K562 (cell line): Measurements from ENCODE around the gene PALMD. TPM values are rescaled to one million over a fixed set of nuclear protein-coding genes. Genes with fewer than 3 reads are reported as not detected.

Source experiments
- BRD9 ChIP-seq: fragments of 450-650 bp; IDR thresholded peaks from 2 replicates; pipeline ENCODE4 v1.6.1; 2018; ENCODE audit warnings: low read depth; ENCODE audit not compliant: partially characterized antibody
- E2F3 ChIP-seq: fragments of 250-450 bp; sonication (Bioruptor Pico); IDR thresholded peaks from 2 replicates; pipeline ENCODE4 v1.4.0; 2020; ENCODE audit warnings: mild to moderate bottlenecking
- ELF4 ChIP-seq: fragments of 450-650 bp; formaldehyde crosslinking; IDR thresholded peaks from 2 replicates; pipeline ENCODE4 v1.4.0; 2022; ENCODE audit warnings: missing genetic modification characterization
- FOXP1 ChIP-seq: sonication (generic); formaldehyde crosslinking; IDR thresholded peaks from 2 replicates; pipeline ENCODE4 v1.8.0; 2022; ENCODE audit warnings: mild to moderate bottlenecking, missing genetic modification reagents
- KDM5B ChIP-seq: fragments of 200-600 bp; sonication (generic); IDR thresholded peaks from 2 replicates; pipeline ENCODE4 v1.6.1; 2012; ENCODE audit warnings: low read depth, mild to moderate bottlenecking, moderate library complexity, low read length, control low read depth, inconsistent platforms; ENCODE audit not compliant: insufficient replicate concordance
- KLF16 ChIP-seq: IDR thresholded peaks from 2 replicates; pipeline ENCODE4 v1.6.1; 2016; ENCODE audit warnings: antibody characterized with exemption
- NFATC3 ChIP-seq: fragments of 450-650 bp; IDR thresholded peaks from 2 replicates; pipeline ENCODE4 v1.6.1; 2017; ENCODE audit warnings: mild to moderate bottlenecking
- RBM39 ChIP-seq: fragments of 200-400 bp; formaldehyde crosslinking; optimal IDR thresholded peaks from 2 replicates; pipeline ENCODE3; 2018; ENCODE audit warnings: low read depth, low read length
- SMARCE1 ChIP-seq: fragments of 450-650 bp; IDR thresholded peaks from 2 replicates; pipeline ENCODE4 v1.7.1; 2016; ENCODE audit warnings: mild to moderate bottlenecking
- SPI1 ChIP-seq: IDR thresholded peaks from 2 replicates; pipeline ENCODE4 v1.6.1; 2011; ENCODE audit warnings: low read depth, low read length, control low read depth, borderline replicate concordance
- TGIF2 ChIP-seq: sonication (generic); formaldehyde crosslinking; IDR thresholded peaks from 2 replicates; pipeline ENCODE4 v1.8.1; 2022; ENCODE audit warnings: mild to moderate bottlenecking, missing genetic modification reagents, moderate library complexity
- ZNF143 ChIP-seq: sonication (generic); formaldehyde crosslinking; IDR thresholded peaks from 2 replicates; pipeline ENCODE4 v1.9.0; 2022; ENCODE audit warnings: mild to moderate bottlenecking, missing genetic modification reagents
- polyA plus RNA-seq, 8 experiments: library from polyadenylated mRNA; depleted of rRNA in 4 of 8; stranded (reverse) in 5 of 8; unstranded in 3 of 8; fragments of >200 nt; fragmentation: Nextera tagmentation in 2 of 8; fragmentation: Illumina TruSeq in 1 of 8; extraction: Ambion mirVana in 2 of 8; extraction: Trizol in 1 of 8; gene quantifications; 2 replicates each; pipeline versions ENCODE4 v1.2.1 to v1.2.3, GENCODE V29; 2011 to 2014; ENCODE audit warnings: inconsistent platforms in 1 of 8, missing spikeins in 1 of 8
- total RNA-seq, 7 experiments: library from RNA; depleted of rRNA in 6 of 7; stranded (reverse); fragments of >200 nt in 6 of 7; fragmentation: Illumina TruSeq in 2 of 7; extraction: Trizol in 2 of 7; gene quantifications; 2 replicates each; pipeline versions ENCODE4 v1.2.1 to v1.2.3, GENCODE V29; 2011 to 2021; ENCODE audit warnings: low replicate concordance in 1 of 7
- TF ChIP-seq, protein P1 (sequence below), 2 experiments: fragments of 450-650 bp; conservative IDR thresholded peaks; 2 replicates each; pipeline ENCODE4 v1.6.1; 2017; ENCODE audit warnings: mild to moderate bottlenecking in 2 of 2, moderate library complexity in 2 of 2
- TF ChIP-seq, protein P2 (sequence below): fragments of 200-800 bp; sonication (Bioruptor generic); IDR thresholded peaks from 2 replicates; pipeline ENCODE4 v1.6.1; 2017; ENCODE audit warnings: missing genetic modification characterization, missing compliant biosample characterization
- TF ChIP-seq, protein P3 (sequence below): fragments of 450-650 bp; IDR thresholded peaks from 2 replicates; pipeline ENCODE4 v1.6.1; 2014; ENCODE audit warnings: low read depth, mild to moderate bottlenecking, moderate library complexity, borderline replicate concordance
- TF ChIP-seq, protein P4 (sequence below): IDR thresholded peaks from 2 replicates; pipeline ENCODE4 v1.6.1; 2016; ENCODE audit warnings: missing genetic modification characterization, missing compliant biosample characterization
- TF ChIP-seq, protein P5 (sequence below), 2 experiments: IDR thresholded peaks in 1 of 2; conservative IDR thresholded peaks in 1 of 2; 2 replicates each; pipeline ENCODE4 v1.6.1; 2016; ENCODE audit warnings: low read depth in 2 of 2, mild to moderate bottlenecking in 1 of 2, missing compliant biosample characterization in 1 of 2, missing genetic modification characterization in 1 of 2, moderate library complexity in 1 of 2

PALMD gene
- total and polyA plus RNA-seq, 9 of the 15 experiments (the other 6 are each of a cell fraction or from before 2014, with no cell fraction given) = 2.7 to 13.5 (median 5.4) TPM

DNA sequence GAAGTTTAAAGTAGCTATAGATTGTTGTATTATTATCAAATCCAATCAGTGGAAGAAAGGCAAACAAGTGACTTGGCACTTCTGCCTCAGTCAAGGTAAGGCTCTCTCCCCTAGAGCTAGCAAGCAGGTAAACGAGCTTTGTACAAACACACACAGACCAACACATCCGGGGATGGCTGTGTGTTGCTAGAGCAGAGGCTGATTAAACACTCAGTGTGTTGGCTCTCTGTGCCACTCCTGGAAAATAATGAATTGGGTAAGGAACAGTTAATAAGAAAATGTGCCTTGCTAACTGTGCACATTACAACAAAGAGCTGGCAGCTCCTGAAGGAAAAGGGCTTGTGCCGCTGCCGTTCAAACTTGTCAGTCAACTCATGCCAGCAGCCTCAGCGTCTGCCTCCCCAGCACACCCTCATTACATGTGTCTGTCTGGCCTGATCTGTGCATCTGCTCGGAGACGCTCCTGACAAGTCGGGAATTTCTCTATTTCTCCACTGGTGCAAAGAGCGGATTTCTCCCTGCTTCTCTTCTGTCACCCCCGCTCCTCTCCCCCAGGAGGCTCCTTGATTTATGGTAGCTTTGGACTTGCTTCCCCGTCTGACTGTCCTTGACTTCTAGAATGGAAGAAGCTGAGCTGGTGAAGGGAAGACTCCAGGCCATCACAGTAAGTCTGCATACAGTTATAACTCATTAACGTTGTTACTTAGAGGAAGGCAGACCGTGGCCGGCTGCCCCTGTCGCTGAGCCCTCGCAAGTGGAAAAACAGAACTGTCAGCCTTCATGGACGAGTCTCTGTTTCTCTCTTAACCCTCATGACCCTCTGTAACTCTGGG lies at the start of gene PALMD (continued):
- TF ChIP-seq, protein P1, sequence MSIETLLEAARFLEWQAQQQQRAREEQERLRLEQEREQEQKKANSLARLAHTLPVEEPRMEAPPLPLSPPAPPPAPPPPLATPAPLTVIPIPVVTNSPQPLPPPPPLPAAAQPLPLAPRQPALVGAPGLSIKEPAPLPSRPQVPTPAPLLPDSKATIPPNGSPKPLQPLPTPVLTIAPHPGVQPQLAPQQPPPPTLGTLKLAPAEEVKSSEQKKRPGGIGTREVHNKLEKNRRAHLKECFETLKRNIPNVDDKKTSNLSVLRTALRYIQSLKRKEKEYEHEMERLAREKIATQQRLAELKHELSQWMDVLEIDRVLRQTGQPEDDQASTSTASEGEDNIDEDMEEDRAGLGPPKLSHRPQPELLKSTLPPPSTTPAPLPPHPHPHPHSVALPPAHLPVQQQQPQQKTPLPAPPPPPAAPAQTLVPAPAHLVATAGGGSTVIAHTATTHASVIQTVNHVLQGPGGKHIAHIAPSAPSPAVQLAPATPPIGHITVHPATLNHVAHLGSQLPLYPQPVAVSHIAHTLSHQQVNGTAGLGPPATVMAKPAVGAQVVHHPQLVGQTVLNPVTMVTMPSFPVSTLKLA (conservative IDR thresholded peaks at IDR 0.05) = peak in 1 of 2 experiments; percentile 37; a peak in 1 of 4 replicates
- TF ChIP-seq, protein P2, sequence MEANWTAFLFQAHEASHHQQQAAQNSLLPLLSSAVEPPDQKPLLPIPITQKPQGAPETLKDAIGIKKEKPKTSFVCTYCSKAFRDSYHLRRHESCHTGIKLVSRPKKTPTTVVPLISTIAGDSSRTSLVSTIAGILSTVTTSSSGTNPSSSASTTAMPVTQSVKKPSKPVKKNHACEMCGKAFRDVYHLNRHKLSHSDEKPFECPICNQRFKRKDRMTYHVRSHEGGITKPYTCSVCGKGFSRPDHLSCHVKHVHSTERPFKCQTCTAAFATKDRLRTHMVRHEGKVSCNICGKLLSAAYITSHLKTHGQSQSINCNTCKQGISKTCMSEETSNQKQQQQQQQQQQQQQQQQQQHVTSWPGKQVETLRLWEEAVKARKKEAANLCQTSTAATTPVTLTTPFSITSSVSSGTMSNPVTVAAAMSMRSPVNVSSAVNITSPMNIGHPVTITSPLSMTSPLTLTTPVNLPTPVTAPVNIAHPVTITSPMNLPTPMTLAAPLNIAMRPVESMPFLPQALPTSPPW (CRISPR knock-in tag) = peak; percentile 46; the same call in 1 of the 2 replicates
- 0 out of 2 replicates have a peak, but pooled peaks have one; percentile 16 for TF ChIP-seq NFATC3
- no peak for TF ChIP-seq ZNF143 (CRISPR knock-in tag)
- TF ChIP-seq KLF16 = no peak
- TF ChIP-seq RBM39 = peak; percentile 83
- TF ChIP-seq FOXP1 (CRISPR knock-in tag) = no peak
- TF ChIP-seq SMARCE1 = peak; percentile 11; the same call in 1 of the 2 replicates
- TF ChIP-seq SPI1 = peak; percentile 2; the same call in 1 of the 2 replicates
- TF ChIP-seq, protein P3, sequence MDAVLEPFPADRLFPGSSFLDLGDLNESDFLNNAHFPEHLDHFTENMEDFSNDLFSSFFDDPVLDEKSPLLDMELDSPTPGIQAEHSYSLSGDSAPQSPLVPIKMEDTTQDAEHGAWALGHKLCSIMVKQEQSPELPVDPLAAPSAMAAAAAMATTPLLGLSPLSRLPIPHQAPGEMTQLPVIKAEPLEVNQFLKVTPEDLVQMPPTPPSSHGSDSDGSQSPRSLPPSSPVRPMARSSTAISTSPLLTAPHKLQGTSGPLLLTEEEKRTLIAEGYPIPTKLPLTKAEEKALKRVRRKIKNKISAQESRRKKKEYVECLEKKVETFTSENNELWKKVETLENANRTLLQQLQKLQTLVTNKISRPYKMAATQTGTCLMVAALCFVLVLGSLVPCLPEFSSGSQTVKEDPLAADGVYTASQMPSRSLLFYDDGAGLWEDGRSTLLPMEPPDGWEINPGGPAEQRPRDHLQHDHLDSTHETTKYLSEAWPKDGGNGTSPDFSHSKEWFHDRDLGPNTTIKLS = 0 out of 2 replicates have a peak, but pooled peaks have one; percentile 17
- TF ChIP-seq TGIF2 (CRISPR knock-in tag) = no peak
- TF ChIP-seq BRD9 = peak; percentile 62
- TF ChIP-seq, protein P4, sequence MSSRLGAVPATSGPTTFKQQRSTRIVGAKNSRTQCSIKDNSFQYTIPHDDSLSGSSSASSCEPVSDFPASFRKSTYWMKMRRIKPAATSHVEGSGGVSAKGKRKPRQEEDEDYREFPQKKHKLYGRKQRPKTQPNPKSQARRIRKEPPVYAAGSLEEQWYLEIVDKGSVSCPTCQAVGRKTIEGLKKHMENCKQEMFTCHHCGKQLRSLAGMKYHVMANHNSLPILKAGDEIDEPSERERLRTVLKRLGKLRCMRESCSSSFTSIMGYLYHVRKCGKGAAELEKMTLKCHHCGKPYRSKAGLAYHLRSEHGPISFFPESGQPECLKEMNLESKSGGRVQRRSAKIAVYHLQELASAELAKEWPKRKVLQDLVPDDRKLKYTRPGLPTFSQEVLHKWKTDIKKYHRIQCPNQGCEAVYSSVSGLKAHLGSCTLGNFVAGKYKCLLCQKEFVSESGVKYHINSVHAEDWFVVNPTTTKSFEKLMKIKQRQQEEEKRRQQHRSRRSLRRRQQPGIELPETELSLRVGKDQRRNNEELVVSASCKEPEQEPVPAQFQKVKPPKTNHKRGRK (tag) = no peak
- TF ChIP-seq KDM5B = peak; percentile 53
- no peak for TF ChIP-seq E2F3
- TF ChIP-seq, protein P5, sequence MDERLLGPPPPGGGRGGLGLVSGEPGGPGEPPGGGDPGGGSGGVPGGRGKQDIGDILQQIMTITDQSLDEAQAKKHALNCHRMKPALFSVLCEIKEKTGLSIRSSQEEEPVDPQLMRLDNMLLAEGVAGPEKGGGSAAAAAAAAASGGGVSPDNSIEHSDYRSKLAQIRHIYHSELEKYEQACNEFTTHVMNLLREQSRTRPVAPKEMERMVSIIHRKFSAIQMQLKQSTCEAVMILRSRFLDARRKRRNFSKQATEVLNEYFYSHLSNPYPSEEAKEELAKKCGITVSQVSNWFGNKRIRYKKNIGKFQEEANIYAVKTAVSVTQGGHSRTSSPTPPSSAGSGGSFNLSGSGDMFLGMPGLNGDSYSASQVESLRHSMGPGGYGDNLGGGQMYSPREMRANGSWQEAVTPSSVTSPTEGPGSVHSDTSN (CRISPR knock-in tag; IDR thresholded peaks at IDR 0.05; ENCODE audit: low read depth) = no peak
- TF ChIP-seq, protein P5 (tag; conservative IDR thresholded peaks at IDR 0.05; ENCODE audit: low read depth) = peak; percentile 87
- no peak for TF ChIP-seq ELF4 (CRISPR knock-in tag)
